Measurements from ENCODE around the gene FARS2. TPM values are rescaled to one million over a fixed set of nuclear protein-coding genes. Genes with fewer than 3 reads are reported as not detected.

FARS2 gene
- total and polyA plus RNA-seq, 10 donors = 9.0 to 27.4 (median 19.8) TPM

- DNase-seq = no peak
- Histone ChIP-seq H3K27me3 (replicated peaks in 1 of 7) (no peaks in the 10 kb centered on the region), H3K36me3 (no peaks in the 10 kb centered on the region), H3K4me1 (no peaks in the 10 kb centered on the region), H3K4me3 (no peak overlapping the region), H3K27ac (no peak overlapping the region), H3K9me3 (no peaks in the 10 kb centered on the region)
- WGBS, 5 donors = 81 to 97% (median 92%) methylated on average over 3 of the region's 3 CpGs
- TF ChIP-seq POLR2A (IDR thresholded peaks at IDR 0.05) = no peak
- no peak for TF ChIP-seq POLR2AphosphoS5 (IDR thresholded peaks at IDR 0.05)
- no peak for TF ChIP-seq CTCF (IDR thresholded peaks at IDR 0.05 in 8 of 11, conservative IDR thresholded peaks at IDR 0.05 in 3 of 11)
- intact Hi-C loops (cut with DNase I; ENCODE audit: low total_unique reads) = no loop called here
Observed at GRCh38 chr6:5390177-5390576, 128.9 kb downstream of the FARS2 start.

DNA sequence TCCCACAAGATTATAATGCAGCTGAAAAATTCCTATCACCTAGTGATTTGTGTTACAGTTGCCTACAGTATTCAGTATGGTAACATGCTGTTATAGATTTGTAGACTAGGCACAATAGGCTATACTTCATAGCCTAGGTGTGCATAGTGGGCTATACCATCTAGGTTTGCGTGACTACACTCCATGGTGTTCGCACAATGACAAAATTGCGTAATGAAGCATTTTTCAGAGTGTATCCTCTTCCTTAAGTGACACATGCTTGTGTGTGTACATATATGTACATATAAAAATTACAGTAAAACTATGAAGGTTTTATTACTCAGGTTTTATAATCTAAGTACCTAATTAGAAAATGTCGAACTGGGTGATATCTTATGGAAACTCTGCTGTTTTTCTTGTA, 133.0 kb downstream of the FARS2 start:
- WGBS, 5 donors = 65 to 97% (median 94%) methylated on average over 4 of the region's 4 CpGs
- no peaks in the 10 kb centered on the region for H3K4me1 ChIP-seq
- intact Hi-C loops (cut with DNase I; ENCODE audit: low total_unique reads) = no loop called here
- H3K27me3 ChIP-seq (replicated peaks in 1 of 7) = no peaks in the 10 kb centered on the region
- no peak overlapping the region for H3K4me3 ChIP-seq
- H3K27ac ChIP-seq = no peak overlapping the region
- TF ChIP-seq CTCF (IDR thresholded peaks at IDR 0.05 in 8 of 11, conservative IDR thresholded peaks at IDR 0.05 in 3 of 11) (no peak), POLR2A (IDR thresholded peaks at IDR 0.05) (no peak), POLR2AphosphoS5 (IDR thresholded peaks at IDR 0.05) (no peak)
- H3K36me3 ChIP-seq = no peaks in the 10 kb centered on the region
- DNase-seq = no peak
- H3K9me3 ChIP-seq = no peaks in the 10 kb centered on the region

DNA sequence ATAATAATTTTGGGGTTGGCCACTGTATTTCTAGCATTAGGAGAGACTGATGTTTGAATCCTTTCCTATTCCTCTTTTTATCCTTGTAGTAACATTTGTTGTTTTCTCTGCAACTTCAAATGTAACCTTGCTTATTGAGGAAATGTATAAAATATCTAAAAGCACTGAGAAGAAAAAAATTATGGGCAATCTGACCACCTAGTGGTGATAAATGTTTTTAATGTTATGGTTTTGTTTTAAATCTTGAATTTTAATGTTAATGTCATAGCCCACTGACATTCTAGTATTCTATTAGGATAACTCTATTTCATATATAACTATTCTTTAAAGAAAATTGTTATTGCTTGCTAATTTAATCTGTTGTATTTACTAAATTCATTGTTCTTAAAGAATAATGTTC, 134.4 kb downstream of the FARS2 start:
- no peak for DNase-seq
- Histone ChIP-seq H3K27ac (no peak overlapping the region), H3K4me1 (no peaks in the 10 kb centered on the region), H3K9me3 (no peaks in the 10 kb centered on the region), H3K27me3 (replicated peaks in 1 of 7) (no peaks in the 10 kb centered on the region), H3K36me3 (no peaks in the 10 kb centered on the region), H3K4me3 (no peak overlapping the region)
- intact Hi-C loops (cut with DNase I; ENCODE audit: low total_unique reads) = loop anchor here (5.0 kb wide), 1 partner anchor 253 kb away; no protein-coding TSS in a partner anchor
- TF ChIP-seq CTCF (IDR thresholded peaks at IDR 0.05 in 8 of 11, conservative IDR thresholded peaks at IDR 0.05 in 3 of 11) (no peak), POLR2A (IDR thresholded peaks at IDR 0.05) (no peak), POLR2AphosphoS5 (IDR thresholded peaks at IDR 0.05) (no peak)

- no peak for DNase-seq
- Histone ChIP-seq H3K27me3 (replicated peaks in 1 of 7) (no peaks in the 10 kb centered on the region), H3K4me3 (no peak overlapping the region), H3K27ac (no peak overlapping the region), H3K9me3 (peaks cover 0 to 10% (median 6%) of the 10 kb centered on the region in 8 donors), H3K4me1 (no peaks in the 10 kb centered on the region), H3K36me3 (no peaks in the 10 kb centered on the region)
- 11 to 32% (median 16%) methylated on average over 1 of the region's 1 CpG for WGBS, 5 donors
- TF ChIP-seq POLR2AphosphoS5 (IDR thresholded peaks at IDR 0.05) = no peak
- peak in 10 of 11 experiments; percentile 12 to 53 (median 42) for TF ChIP-seq CTCF (IDR thresholded peaks at IDR 0.05 in 8 of 11, conservative IDR thresholded peaks at IDR 0.05 in 3 of 11)
- intact Hi-C loops (cut with DNase I; ENCODE audit: low total_unique reads) = loop anchor here (5.0 kb wide), 1 partner anchor 256 kb away; no protein-coding TSS in a partner anchor
Observed at GRCh38 chr6:5398530-5398929, 137.2 kb downstream of the FARS2 start.

Data from spleen (tissue), 11 donors.